HG02885 (cell line): ENCODE results near the gene HPCAL1.

Source experiments
- ATAC-seq: cut with Tn5 transposase; IDR thresholded peaks from one replicate; pipeline ENCODE4 v1.9.1; 2021; ENCODE audit warnings: mild to moderate bottlenecking; ENCODE audit not compliant: unreplicated experiment, poor library complexity

The HPCAL1 gene

GRCh38 chr2:10412380-10412779, 109.7 kb downstream of the HPCAL1 start:
- no peak for ATAC-seq

DNA sequence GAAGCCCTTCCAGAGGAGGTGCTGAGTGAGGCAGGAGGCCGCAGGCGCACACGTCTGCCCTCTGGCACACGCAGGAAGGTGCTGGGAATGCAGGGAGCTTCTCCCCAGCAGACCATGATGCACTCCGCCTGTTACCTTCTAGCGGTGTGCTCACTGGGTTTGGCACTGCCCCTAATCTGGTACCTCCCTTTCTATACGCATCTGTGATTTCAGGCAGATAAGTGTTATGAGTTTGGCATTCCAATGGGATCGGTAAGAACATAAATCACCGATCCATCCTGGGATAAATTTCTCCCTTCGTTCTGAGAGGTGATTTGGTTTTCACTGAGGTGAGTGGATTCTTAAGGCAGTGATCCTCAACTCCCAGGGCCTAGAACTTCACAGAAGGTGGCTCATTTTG, 110.8 kb downstream of the HPCAL1 start:
- ATAC-seq: no peak

GRCh38 chr2:10413991-10414451, 111.3 kb downstream of the HPCAL1 start:
- ATAC-seq: no peak

DNA sequence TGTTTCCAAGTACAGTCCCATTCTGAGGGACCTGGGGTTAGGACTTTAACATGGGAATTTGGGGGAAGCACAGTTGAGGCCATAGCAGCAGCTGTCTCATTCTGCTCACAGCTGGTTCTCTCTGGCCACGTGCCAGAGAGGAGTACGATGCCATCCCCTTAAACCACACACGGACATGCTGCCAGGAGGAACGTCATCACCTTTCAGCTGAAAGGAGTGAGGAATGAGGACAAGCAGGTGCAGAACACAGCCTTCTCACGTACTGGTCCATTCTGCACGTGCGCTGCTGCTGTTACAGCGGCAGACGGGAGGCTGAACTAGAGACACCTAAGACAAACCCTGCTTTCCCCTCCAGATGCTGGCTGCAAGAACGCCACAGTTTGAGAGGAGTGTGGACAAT, 111.9 kb downstream of the HPCAL1 start:
- ATAC-seq: no peak

DNA sequence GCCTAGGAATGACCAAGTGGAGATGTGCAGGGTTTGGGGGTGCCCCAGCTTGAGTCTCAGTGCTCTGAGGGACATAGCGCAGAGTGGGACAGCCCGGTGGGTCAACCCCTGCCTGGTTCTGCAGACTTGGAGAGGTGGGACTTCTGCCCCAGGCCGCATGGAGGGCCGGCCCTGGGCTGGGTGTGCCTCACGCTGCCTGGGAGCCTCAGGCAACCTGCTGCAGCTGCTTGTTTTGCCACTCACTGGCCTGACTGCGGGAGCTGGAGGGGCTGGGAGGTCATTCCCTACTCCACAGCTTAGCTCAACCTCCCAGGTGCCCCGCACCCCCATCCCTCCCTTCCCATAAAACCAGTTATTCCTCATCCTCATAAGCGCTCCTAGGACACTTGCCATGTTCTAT, 112.3 kb downstream of the HPCAL1 start:
- ATAC-seq: no peak

DNA sequence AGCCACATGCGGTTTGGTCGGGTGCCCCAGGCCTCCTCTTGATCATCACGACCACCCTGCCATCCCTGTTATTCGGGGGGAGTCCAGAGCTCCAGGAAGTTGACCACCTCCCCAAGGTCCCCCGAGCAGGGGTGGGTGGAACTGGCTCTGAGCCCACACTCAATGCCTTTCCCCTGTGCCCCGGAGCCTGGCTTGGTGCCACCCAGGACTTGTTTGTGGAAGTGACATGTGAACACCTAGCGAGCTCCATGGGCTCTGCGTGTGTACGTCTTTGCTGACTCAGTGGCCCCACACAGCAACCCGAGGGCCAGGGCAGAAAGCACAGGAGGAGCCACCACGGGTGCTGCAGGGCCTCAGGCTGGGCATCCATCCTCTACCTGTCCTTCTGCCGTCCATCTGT, 112.9 kb downstream of the HPCAL1 start:
- no peak for ATAC-seq

GRCh38 chr2:10417551-10418335, 115.0 kb downstream of the HPCAL1 start:
- no peak for ATAC-seq

GRCh38 chr2:10419553-10420257, 117.0 kb downstream of the HPCAL1 start:
- no peak for ATAC-seq

DNA sequence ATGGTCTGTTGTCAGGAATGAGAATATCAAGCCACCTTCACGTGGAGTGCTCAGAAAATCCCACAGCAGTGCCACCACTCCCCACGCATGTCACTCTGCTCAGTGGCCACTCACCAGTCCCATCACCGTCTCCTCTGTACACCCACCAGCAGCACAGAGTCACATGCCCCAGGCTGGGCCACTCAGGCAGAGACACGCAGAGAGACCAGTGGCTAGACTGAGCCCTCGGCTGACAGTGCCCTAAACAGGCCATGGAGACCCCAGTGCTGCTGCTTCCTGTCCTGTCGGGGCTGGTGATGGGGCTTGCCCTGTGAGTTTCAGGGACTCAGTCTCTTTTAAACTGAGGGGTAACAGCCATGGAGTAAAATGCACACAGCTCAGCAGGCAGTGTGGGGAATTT, 119.5 kb downstream of the HPCAL1 start:
- ATAC-seq: no peak

DNA sequence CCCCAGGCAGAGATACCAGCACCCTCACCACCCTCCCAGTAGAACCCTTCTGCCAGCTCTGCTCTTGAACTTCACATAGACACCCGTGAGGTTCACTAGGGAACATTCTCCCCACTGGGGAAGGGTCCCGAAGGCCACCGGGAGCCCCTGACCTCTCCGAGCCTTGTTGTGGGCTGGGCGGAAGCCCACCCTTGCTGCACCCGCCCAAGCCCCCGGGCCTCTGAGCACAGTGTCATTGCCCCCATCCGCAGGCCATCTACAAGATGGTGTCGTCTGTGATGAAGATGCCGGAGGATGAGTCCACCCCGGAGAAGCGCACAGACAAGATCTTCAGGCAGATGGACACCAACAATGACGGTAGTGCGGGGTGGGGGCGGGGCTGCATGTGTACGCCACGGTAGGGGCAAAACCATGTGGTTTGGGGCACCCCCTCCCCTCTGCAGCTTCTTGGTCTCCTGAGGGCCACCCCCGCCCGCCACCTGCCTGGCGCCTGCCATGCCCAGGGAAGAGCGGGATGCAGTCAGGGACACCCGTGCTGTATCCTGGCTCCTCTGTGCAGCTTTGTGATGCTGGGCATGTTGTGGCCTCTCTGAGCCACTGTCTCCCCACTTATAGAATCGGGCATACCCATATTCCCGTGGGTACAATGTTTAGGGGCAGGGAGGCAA, 120.2 kb downstream of the HPCAL1 start:
- no peak for ATAC-seq

DNA sequence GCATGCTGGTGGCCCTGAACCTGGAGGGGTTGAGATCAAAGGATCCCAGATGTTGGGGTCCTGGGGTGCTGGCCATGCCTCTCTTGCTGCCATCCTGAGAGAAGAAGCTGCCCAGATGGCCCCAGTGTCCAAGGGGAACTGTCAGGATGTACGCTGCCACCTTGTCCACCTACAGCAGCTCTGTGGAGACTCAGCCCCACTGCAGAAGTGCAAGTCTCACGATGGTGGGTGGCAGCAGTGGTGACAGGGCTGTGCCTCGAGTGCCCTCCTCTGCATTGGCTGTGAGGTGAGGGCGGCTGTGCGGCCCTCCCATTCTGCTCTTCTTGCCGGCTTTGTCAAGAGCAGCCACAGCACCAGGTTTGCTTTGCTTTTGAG, 120.7 kb downstream of the HPCAL1 start:
- no peak for ATAC-seq

GRCh38 chr2:10424051-10424450, 121.3 kb downstream of the HPCAL1 start:
- ATAC-seq: no peak

DNA sequence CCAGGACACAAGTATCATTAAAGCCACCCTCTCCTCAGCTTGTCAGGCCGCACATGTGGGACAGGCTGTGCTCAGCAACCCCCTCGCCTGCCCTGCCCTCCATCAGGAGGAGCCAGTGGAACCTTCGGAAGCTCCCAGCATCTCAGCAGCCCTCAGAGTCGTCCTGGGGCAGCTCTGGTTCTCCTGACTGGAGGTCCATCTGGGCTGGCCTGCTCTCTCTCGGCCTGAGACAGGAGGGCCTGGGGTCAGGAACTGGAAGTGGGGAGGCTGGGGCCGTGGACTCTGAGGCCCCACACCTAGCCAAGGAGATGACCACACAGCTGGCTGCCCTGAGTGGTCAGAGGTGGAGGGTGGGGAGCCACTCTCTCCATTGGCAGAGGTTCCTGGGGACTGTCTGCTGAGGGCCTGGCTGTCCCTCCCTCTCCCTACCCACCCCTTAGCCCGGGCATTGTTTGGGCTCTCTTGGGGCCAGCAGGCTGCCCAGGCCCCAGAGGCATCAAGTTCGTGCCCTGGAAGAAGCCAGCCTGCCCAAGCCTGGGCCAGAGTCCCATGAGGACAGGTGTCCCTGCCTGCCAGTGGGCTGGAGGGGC, 122.3 kb downstream of the HPCAL1 start:
- no peak for ATAC-seq

DNA sequence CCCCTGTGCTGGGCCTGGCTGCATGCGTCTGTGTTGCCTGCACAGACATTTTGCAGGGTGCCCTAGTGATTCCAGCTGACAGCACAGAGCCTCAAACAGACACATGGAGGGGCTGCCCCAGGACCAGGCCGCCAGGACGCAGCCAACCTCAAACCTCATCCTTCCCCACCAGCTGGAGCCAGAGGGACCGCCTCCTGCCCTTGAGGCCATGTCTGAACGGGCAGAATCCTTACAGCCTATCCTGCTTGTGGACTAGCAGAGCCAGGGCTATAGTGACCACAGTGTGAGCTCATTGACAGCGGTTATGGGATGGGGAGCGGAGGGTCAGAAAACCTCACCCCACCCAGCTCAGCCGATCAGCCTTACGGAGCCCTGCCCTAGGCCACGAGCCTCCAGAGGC, 123.0 kb downstream of the HPCAL1 start:
- no peak for ATAC-seq

GRCh38 chr2:10426726-10427617, 124.3 kb downstream of the HPCAL1 start:
- no peak for ATAC-seq

- no peak for ATAC-seq
These were observed 124.9 kb downstream of the HPCAL1 start for GRCh38 chr2:10427618-10427949.

GRCh38 chr2:10428355-10428754, 125.7 kb downstream of the HPCAL1 start:
- ATAC-seq: no peak

- no peak for ATAC-seq
These were observed 126.2 kb downstream of the HPCAL1 start for GRCh38 chr2:10428924-10429323.

DNA sequence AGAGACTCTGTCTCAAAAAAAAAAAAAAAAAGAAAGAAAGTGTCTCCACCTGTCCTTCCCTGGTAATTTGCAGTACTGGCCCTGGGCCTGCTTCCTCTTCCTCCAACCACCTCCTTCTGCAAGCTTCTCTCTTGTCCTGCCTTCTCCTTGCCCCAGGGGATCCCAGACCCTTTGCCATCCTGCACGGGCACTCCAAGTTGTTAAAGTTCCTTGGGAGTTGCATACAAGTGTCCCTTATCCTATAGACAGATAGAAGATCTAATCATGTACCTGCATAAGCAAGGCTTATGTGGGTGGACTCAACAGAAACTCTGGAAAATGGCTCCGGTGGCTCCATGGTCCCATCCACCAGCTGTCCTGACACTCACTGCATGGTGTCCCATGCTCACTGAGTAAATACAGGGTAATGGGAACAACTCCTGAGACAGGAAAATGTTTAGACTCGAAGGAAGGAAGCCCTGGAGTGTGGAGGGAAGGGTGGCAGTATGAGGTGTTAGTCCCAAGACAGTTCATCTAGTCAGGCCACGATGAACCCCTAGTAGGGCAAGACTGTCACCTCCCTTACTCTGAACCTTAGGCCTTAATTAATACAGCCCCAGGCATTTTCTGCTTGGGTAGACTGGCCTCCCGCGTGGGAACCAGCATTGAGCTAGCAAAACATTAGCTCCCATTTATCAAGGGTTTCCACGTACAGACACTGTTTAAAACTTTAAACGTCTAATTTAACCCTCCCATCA, 128.3 kb downstream of the HPCAL1 start:
- no peak for ATAC-seq
